ENCODE results near the gene MAGI2. TPM values are rescaled to one million over a fixed set of nuclear protein-coding genes. Genes with fewer than 3 reads are reported as not detected.

Gene MAGI2
- total RNA-seq, 1 donor from 2014 or later: 13.3 TPM

DNA sequence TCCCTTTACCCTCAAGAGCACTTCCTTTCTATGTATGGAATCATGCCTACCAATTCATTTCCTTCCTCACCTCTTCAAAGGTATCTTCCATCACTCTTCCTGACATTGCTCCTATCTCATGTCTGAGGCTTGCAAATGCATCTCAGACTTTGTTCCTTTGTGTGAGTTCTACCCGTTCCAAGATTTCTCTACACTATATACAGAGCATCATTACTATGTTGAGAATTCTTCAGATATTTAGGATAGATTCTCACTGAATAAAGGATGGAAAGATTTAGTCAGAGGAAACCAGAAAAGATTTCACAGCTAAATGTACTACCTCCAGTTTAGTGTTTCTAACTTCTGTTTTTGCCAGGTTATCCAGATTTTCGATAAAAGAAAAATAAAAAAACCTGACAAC lies 1192.2 kb downstream of the MAGI2 start:
- no peak overlapping the region for H3K4me3 Mint-ChIP-seq
- H3K9me3 Mint-ChIP-seq: no peaks in the 10 kb centered on the region
- no peak for DNase-seq (ENCODE audit: extremely low spot score, unreplicated experiment)
- H3K27ac Mint-ChIP-seq: no peak overlapping the region
- TF ChIP-seq CTCF (conservative IDR thresholded peaks at IDR 0.05): no peak
- H3K36me3 Mint-ChIP-seq: no peaks in the 10 kb centered on the region
- no peaks in the 10 kb centered on the region for H3K27me3 Mint-ChIP-seq
- no peaks in the 10 kb centered on the region for H3K4me1 Mint-ChIP-seq (ENCODE audit: unreplicated experiment)

GRCh38 chr7:78260826-78261225 lies 1192.6 kb downstream of the MAGI2 start:
- Mint-ChIP-seq H3K4me3 (no peak overlapping the region), H3K36me3 (no peaks in the 10 kb centered on the region), H3K27me3 (no peaks in the 10 kb centered on the region), H3K27ac (no peak overlapping the region), H3K9me3 (no peaks in the 10 kb centered on the region), H3K4me1 (ENCODE audit: unreplicated experiment) (no peaks in the 10 kb centered on the region)
- no peak for DNase-seq (ENCODE audit: extremely low spot score, unreplicated experiment)
- TF ChIP-seq CTCF (conservative IDR thresholded peaks at IDR 0.05): no peak

GRCh38 chr7:78254726-78255055 lies 1198.8 kb downstream of the MAGI2 start:
- no peaks in the 10 kb centered on the region for H3K9me3 Mint-ChIP-seq
- H3K27me3 Mint-ChIP-seq: no peaks in the 10 kb centered on the region
- no peaks in the 10 kb centered on the region for H3K36me3 Mint-ChIP-seq
- H3K27ac Mint-ChIP-seq: no peak overlapping the region
- DNase-seq (ENCODE audit: extremely low spot score, unreplicated experiment): no peak
- TF ChIP-seq CTCF (conservative IDR thresholded peaks at IDR 0.05): no peak
- H3K4me3 Mint-ChIP-seq: no peak overlapping the region
- no peaks in the 10 kb centered on the region for H3K4me1 Mint-ChIP-seq (ENCODE audit: unreplicated experiment)

DNA sequence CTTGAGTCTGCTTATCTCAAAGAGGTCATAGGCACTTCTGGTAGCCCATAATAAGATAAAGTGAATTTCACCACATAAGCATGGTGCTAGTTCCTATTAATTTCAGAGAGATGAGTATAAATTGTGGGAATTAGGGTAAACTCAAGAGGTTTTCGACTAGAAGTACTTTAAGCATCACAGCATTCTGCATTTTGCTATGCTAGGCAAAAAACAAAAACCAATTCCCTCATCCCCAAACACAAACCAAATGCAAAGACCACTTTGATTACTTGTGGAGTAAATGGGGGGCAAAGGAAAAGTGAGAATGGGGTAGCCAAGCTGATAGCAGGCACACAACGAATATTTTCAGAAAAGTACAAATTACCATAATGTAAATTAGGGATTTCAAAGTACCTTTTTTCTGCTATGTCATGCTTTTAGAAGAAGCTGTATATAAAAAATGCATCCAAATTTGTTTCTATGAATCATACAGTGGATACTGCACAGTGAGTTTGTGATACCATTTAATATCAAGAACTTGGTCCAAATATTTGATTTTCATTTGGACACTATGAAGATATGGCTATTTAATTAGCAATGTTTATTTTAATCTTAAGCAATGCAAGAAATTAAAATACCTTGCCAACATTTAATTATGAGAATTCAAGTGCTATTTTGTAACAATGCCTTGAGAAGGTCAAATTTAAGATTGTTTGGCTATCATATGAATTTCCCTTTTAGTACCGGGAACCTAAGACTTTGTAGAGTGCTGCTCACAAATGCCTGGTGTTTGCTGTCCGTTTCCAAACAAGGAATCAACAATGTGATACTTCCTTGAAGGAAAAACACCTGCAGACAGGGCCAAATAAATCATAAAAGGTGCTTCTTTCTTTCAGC lies 1199.4 kb downstream of the MAGI2 start:
- Mint-ChIP-seq H3K4me1 (ENCODE audit: unreplicated experiment) (no peaks in the 10 kb centered on the region), H3K27ac (no peak overlapping the region), H3K4me3 (no peak overlapping the region), H3K9me3 (no peaks in the 10 kb centered on the region), H3K27me3 (no peaks in the 10 kb centered on the region), H3K36me3 (no peaks in the 10 kb centered on the region)
- no peak for TF ChIP-seq CTCF (conservative IDR thresholded peaks at IDR 0.05)
- no peak for DNase-seq (ENCODE audit: extremely low spot score, unreplicated experiment)

GRCh38 chr7:78248867-78249266 lies 1204.6 kb downstream of the MAGI2 start:
- Mint-ChIP-seq H3K27ac (no peak overlapping the region), H3K4me1 (ENCODE audit: unreplicated experiment) (no peaks in the 10 kb centered on the region), H3K4me3 (no peak overlapping the region), H3K27me3 (no peaks in the 10 kb centered on the region), H3K36me3 (no peaks in the 10 kb centered on the region), H3K9me3 (peaks cover 15% of the 10 kb centered on the region)
- DNase-seq (ENCODE audit: extremely low spot score, unreplicated experiment): no peak
- no peak for TF ChIP-seq CTCF (conservative IDR thresholded peaks at IDR 0.05)
